GM23338 (cell line): Measurements from ENCODE around the gene DNAJC12.

Experiments
- CTCF ChIP-seq, 2 experiments: fragments of 200-600 bp in 1 of 2; sonication (generic) in 1 of 2; conservative IDR thresholded peaks; 2 replicates each; pipeline versions ENCODE4 v1.5.1 to v1.6.1; 2016 to 2017; ENCODE audit warnings: antibody characterized with exemption in 2 of 2, low read depth in 2 of 2, mild to moderate bottlenecking in 2 of 2, moderate library complexity in 1 of 2
- EZH2 ChIP-seq: fragments of 200-600 bp; sonication (generic); IDR thresholded peaks from one replicate; pipeline ENCODE4 v1.8.0; 2017; ENCODE audit warnings: antibody characterized with exemption, mild to moderate bottlenecking, low read depth; ENCODE audit not compliant: unreplicated experiment
- POLR2AphosphoS5 ChIP-seq: IDR thresholded peaks from 2 replicates; pipeline ENCODE4 v1.6.1; 2016; ENCODE audit warnings: antibody characterized with exemption, low read depth
- TF ChIP-seq, protein P1 (sequence below): IDR thresholded peaks from one replicate; pipeline ENCODE4 v1.6.1; 2018; ENCODE audit warnings: antibody characterized with exemption; ENCODE audit not compliant: unreplicated experiment

DNA sequence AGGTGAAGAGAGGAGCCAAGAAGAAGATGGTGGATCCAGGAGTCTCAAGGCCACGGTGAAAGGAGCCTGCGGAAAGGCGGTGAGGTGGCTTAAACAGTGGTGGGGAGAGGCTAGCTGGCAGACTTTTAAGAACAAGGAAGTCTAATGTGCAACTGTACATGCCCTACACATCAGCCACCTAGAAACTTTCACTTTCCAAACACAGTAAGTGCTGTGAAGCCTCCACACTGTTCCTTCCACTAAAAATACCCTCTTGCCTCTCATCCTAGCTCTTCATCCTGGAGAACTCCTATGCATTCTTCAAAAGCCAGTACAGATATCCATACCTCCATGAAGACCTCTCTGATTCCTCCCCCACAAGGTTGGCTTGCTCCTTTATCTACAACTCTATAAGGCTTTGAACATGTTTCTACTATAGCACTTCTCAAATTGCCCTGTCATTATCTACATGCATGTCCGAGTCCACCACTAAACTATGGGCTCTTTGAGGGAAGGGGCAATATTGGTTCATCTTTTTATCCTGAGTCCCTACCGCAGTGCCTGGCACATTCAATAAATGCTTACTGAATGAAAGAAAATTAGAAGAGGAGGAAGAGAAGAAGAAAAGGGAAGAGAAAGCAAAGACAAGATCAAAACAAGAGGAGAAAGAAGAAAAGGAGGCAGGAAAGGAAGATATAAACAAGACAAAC is 54.2 kb downstream of the DNAJC12 start:
- TF ChIP-seq CTCF (conservative IDR thresholded peaks at IDR 0.05; ENCODE audit: low read depth in 2 of 2): no peak
- TF ChIP-seq POLR2AphosphoS5: no peak
- TF ChIP-seq, protein P1, sequence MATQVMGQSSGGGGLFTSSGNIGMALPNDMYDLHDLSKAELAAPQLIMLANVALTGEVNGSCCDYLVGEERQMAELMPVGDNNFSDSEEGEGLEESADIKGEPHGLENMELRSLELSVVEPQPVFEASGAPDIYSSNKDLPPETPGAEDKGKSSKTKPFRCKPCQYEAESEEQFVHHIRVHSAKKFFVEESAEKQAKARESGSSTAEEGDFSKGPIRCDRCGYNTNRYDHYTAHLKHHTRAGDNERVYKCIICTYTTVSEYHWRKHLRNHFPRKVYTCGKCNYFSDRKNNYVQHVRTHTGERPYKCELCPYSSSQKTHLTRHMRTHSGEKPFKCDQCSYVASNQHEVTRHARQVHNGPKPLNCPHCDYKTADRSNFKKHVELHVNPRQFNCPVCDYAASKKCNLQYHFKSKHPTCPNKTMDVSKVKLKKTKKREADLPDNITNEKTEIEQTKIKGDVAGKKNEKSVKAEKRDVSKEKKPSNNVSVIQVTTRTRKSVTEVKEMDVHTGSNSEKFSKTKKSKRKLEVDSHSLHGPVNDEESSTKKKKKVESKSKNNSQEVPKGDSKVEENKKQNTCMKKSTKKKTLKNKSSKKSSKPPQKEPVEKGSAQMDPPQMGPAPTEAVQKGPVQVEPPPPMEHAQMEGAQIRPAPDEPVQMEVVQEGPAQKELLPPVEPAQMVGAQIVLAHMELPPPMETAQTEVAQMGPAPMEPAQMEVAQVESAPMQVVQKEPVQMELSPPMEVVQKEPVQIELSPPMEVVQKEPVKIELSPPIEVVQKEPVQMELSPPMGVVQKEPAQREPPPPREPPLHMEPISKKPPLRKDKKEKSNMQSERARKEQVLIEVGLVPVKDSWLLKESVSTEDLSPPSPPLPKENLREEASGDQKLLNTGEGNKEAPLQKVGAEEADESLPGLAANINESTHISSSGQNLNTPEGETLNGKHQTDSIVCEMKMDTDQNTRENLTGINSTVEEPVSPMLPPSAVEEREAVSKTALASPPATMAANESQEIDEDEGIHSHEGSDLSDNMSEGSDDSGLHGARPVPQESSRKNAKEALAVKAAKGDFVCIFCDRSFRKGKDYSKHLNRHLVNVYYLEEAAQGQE: no peak
- TF ChIP-seq EZH2: no peak
